Smooth muscle cell (in vitro differentiated cells): ENCODE measurements around the gene DHDH. TPM values are rescaled to one million over a fixed set of nuclear protein-coding genes. Genes with fewer than 3 reads are reported as not detected.

Source experiments
- DNase-seq: peaks from one replicate; lab custom pipeline; 2025; ENCODE audit not compliant: unreplicated experiment; lab: John Stamatoyannopoulos, UW
- H2AFZ ChIP-seq: fragments of 200-600 bp; sonication (generic); 2 replicates; pipeline ENCODE4 v1.6.0; 2016; ENCODE audit warnings: antibody characterized with exemption, low read depth, mild to moderate bottlenecking
- H3F3A ChIP-seq: fragments of 200-600 bp; sonication (generic); 2 replicates; pipeline ENCODE4 v1.6.0; 2017; ENCODE audit warnings: antibody characterized with exemption, low read depth
- H3K27ac ChIP-seq: fragments of 200-600 bp; sonication (generic); 2 replicates; pipeline ENCODE4 v1.5.1; 2016; ENCODE audit warnings: low read depth, mild to moderate bottlenecking
- H3K27me3 ChIP-seq: fragments of 200-600 bp; sonication (generic); 2 replicates; pipeline ENCODE4 v1.6.1; 2016; ENCODE audit warnings: low read depth, mild to moderate bottlenecking
- H3K36me3 ChIP-seq: fragments of 200-600 bp; sonication (generic); 2 replicates; pipeline ENCODE4 v1.5.1; 2016; ENCODE audit warnings: low read depth
- H3K4me1 ChIP-seq: fragments of 200-600 bp; sonication (generic); 2 replicates; pipeline ENCODE4 v1.5.1; 2016; ENCODE audit warnings: low read depth
- H3K4me2 ChIP-seq: fragments of 200-600 bp; sonication (generic); 2 replicates; pipeline ENCODE4 v1.6.0; 2016; ENCODE audit warnings: mild to moderate bottlenecking
- H3K4me3 ChIP-seq: fragments of 200-600 bp; sonication (generic); 2 replicates; pipeline ENCODE4 v1.5.1; 2016; ENCODE audit warnings: mild to moderate bottlenecking
- H3K79me2 ChIP-seq: fragments of 200-600 bp; sonication (generic); 2 replicates; pipeline ENCODE4 v1.6.0; 2016; ENCODE audit warnings: low read depth, mild to moderate bottlenecking
- H3K9ac ChIP-seq: fragments of 200-600 bp; sonication (generic); 2 replicates; pipeline ENCODE4 v1.6.0; 2016; ENCODE audit warnings: low read depth
- H3K9me3 ChIP-seq: fragments of 200-600 bp; sonication (generic); replicated peaks from 2 replicates; pipeline ENCODE4 v1.5.1; 2016; ENCODE audit warnings: low read depth
- H4K20me1 ChIP-seq: fragments of 200-600 bp; sonication (generic); 2 replicates; pipeline ENCODE4 v1.6.0; 2016; ENCODE audit warnings: low read depth
- CTCF ChIP-seq: fragments of 200-600 bp; sonication (generic); IDR thresholded peaks from 2 replicates; pipeline ENCODE4 v1.5.1; 2017; ENCODE audit warnings: borderline replicate concordance, mild to moderate bottlenecking, antibody characterized with exemption; ENCODE audit not compliant: insufficient read depth, poor library complexity, severe bottlenecking
- WGBS: methylation state at CpG from one replicate; pipeline ENCODE4 v1.1.7; 2016; ENCODE audit warnings: low lambda C conversion rate; 5-methylcytosine and 5-hydroxymethylcytosine counted together
- polyA plus RNA-seq: library from polyadenylated mRNA; unstranded; fragments of >200 nt; fragmentation: Nextera tagmentation; extraction: Ambion mirVana; gene quantifications from 2 replicates; pipeline ENCODE4 v1.2.1, GENCODE V29; 2016
- total RNA-seq: library from RNA; depleted of rRNA; stranded (reverse); fragments of >200 nt; gene quantifications from 2 replicates; pipeline ENCODE4 v1.2.3, GENCODE V29; 2014

Gene DHDH
- total and polyA plus RNA-seq, 2 experiments from 2014 or later, result 0.27 to 1.0 TPM

GRCh38 chr19:48988860-48989259 is 55.4 kb downstream of the DHDH start:
- Histone ChIP-seq H3K4me1 (peaks cover 10% of the 10 kb centered on the region), H3K79me2 (peaks cover 37% of the 10 kb centered on the region), H3K4me3 (no peak overlapping the region), H3K27me3 (no peaks in the 10 kb centered on the region), H3K9ac (no peak overlapping the region), H3K4me2 (no peak overlapping the region), H2AFZ (no peak overlapping the region), H3F3A (no peaks in the 10 kb centered on the region), H4K20me1 (peaks cover 49% of the 10 kb centered on the region), H3K27ac (no peak overlapping the region), H3K36me3 (no peaks in the 10 kb centered on the region), H3K9me3 (no peaks in the 10 kb centered on the region)
- WGBS, result 98% methylated on average over 9 of the region's 9 CpGs
- DNase-seq, result no peak
- no peak for TF ChIP-seq CTCF

- H3K79me2 ChIP-seq, result peaks cover 46% of the 10 kb centered on the region
Measured at GRCh38 chr19:48989701-48990291, 56.3 kb downstream of the DHDH start.

GRCh38 chr19:48990400-48990799 is 56.9 kb downstream of the DHDH start:
- WGBS, result 84% methylated on average over 4 of the region's 4 CpGs
- H3K4me1 ChIP-seq, result peaks cover 16% of the 10 kb centered on the region
- no peak for TF ChIP-seq CTCF
- peaks cover 46% of the 10 kb centered on the region for H4K20me1 ChIP-seq
- H2AFZ ChIP-seq, result no peak overlapping the region
- no peak for DNase-seq
- no peak overlapping the region for H3K9ac ChIP-seq
- no peaks in the 10 kb centered on the region for H3K9me3 ChIP-seq
- H3F3A ChIP-seq, result no peaks in the 10 kb centered on the region
- no peaks in the 10 kb centered on the region for H3K27me3 ChIP-seq
- H3K4me2 ChIP-seq, result peak overlapping the region; percentile 26
- H3K4me3 ChIP-seq, result no peak overlapping the region
- peaks cover 52% of the 10 kb centered on the region for H3K79me2 ChIP-seq
- H3K27ac ChIP-seq, result peak overlapping the region; percentile 37
- H3K36me3 ChIP-seq, result no peaks in the 10 kb centered on the region

More at GRCh38 chr19:48989701-48990291, 56.3 kb downstream of the DHDH start:
- no peak overlapping the region for H3K4me3 ChIP-seq
- H4K20me1 ChIP-seq, result peaks cover 49% of the 10 kb centered on the region
- H3K27ac ChIP-seq, result peak overlapping the region; percentile 37
- H3K4me1 ChIP-seq, result peaks cover 16% of the 10 kb centered on the region
- H3K9ac ChIP-seq, result no peak overlapping the region
- no peaks in the 10 kb centered on the region for H3K27me3 ChIP-seq
- no peaks in the 10 kb centered on the region for H3F3A ChIP-seq
- H3K4me2 ChIP-seq, result no peak overlapping the region
- H2AFZ ChIP-seq, result no peak overlapping the region
- no peak for DNase-seq
- no peaks in the 10 kb centered on the region for H3K9me3 ChIP-seq
- no peak for TF ChIP-seq CTCF
- 89% methylated on average over 17 of the region's 17 CpGs for WGBS
- H3K36me3 ChIP-seq, result no peaks in the 10 kb centered on the region
